Middle frontal gyrus (tissue), 1 donor: ENCODE results near the gene ITPKC.

Experiments
- DNase-seq: peaks from one replicate; pipeline ENCODE4 v3.0.0-alpha.2; 2015; ENCODE audit warnings: low spot score; ENCODE audit errors: extremely low spot score

Gene ITPKC

DNA sequence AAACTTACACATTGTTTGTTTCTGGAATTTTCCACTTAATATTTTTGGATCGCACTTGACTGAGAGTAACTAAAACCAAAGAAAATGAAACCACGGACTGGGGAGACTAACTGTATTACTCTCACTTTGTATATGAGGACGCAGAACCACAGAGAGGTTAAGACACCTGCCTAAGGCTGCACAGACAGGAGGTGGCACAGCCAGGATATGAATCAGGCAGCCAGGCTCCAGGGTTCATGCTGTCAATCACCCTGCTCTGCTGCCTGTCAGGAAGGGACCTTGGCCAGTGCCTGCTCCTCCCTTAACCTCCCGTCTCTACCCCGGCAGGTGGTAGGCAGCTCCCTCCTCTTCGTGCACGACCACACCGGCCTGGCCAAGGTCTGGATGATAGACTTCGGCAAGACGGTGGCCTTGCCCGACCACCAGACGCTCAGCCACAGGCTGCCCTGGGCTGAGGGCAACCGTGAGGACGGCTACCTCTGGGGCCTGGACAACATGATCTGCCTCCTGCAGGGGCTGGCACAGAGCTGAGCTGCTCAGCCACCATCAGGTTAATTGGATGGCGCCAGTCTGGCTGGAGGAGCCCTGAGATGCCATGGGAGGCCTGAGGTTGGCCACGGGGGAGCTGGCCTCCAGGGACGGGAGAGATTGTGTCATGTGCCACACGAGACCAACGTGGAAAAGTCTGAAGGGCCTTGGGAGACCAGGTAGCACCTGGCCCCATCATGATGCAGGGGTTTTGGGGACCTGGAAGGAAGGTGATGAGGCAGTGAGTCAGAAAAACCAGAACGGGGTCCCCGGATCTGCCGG lies 22.3 kb downstream of the ITPKC start:
- DNase-seq = no peak

GRCh38 chr19:40739871-40740703 lies 23.2 kb downstream of the ITPKC start:
- no peak for DNase-seq

DNA sequence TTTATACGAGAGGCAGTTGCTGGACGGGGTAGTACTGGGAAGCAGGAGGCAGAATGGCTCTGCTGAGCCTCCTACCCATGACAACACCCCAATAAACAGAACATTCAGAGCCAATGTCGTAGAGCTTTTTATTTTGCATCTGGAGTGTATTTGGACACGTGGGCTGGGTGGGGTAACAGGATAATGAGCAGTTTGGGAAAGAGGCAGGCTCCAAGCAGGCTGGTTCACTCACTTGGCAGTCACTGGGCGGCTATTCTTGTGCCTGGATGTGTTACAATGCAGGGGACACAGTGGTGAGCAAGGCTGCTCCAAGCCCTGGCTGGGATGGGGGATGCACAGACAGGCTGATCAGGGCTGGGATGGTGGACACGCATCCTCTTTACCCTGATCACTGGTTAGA lies 23.8 kb downstream of the ITPKC start:
- DNase-seq = peak; percentile 45

DNA sequence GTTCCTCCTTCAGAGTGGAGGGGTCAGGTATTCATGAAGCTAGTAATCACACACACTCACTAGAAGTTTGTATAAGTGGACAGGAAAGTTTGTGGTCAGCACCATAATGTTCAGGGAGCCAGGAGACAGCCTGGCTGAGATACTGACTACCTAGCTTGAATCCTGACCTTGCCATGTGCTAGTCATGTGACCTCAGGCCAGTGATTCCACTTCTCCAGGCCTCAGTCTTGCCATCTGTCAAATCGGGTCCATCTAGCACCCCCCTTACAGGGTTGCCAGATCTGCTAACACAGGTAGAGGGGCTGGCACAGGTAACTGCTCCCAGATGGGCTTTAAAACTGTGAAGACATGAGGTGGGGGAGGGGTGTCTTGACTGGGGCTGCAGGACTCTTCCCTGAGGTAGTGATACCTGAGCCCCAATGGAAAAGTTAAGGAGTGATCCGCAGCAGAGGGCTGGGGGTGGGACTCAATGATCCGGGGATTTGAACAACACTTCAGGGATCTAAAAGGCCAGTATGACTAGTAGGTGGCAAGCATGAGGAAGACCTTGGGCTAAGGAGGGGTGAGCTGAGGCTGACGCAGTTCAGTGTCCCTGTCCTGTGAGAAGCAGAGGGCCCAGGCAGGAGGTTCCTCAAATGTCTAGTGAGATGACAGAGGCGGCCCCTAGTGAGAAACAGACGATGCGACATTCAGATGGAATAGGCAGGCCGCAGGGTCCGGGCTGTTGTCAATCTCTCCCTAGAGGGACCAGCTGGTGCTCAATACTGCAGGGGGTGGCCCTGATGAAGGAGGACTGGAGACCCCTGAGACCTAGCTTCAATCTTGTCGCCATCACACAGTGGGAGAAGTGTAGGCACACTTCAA lies 24.8 kb downstream of the ITPKC start:
- DNase-seq = no peak

GRCh38 chr19:40742477-40742876 lies 25.6 kb downstream of the ITPKC start:
- no peak for DNase-seq

DNA sequence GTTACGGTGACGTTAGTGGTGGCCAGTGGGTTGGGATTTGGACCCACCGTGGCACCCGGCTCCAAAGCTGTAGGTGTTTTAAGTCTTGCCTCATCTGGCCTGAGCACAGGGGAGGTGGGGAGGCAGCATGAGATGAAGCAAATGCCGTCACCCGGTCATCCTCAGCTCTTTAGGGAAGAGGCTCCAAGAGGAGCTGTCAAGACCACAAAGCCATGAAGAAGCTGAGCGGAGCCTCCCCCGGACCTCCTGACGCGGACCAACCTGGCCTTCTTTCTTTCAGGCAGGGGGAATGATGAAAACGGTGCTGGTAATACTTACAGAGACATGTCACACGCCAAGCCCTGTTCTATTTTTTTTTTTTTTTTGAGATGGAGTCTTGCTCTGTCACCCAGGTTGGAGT lies 26.0 kb downstream of the ITPKC start:
- DNase-seq = no peak

- no peak for DNase-seq
Observed at GRCh38 chr19:40743926-40744325, 27.0 kb downstream of the ITPKC start.

DNA sequence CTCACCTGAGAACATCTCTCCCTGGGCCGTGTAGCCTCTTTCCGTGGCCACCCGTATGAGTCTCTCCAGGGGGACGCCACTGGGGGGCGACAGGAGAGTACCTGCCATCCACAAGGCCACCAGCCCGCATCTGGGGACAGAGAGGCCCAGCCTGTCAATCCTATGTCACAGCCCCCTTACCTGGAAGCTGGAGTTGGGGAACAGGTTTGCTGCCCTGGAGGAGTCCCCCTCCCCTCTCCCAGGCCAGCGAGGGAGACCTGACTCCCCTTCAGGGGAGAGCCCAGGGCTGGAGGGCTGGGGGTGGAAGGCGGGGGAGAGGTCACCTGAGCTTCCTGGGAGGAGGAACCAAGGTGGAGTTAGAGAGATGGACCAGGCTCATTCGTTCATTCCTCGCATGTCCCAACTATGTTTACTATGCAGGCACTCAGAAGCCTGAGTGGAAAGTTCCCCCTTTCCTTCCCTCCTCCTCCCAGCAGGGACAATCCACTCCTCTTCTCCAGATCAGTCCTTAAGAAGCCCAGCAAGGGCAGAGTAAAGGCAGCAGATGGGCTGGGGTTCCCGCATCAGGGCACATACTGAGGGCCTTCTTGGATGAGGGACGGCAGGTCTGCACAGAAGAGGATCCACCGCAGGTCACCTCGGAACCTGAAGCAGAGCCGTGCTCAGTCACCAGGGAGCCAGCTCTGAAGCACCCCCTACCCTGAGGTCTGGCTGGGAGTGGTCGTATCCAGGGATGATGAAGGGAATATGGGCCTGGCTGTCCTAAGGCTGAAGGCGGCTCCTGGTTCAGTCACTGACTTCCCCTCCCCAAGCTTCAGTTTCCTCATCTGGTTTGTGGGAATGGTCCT lies 27.9 kb downstream of the ITPKC start:
- DNase-seq = no peak

DNA sequence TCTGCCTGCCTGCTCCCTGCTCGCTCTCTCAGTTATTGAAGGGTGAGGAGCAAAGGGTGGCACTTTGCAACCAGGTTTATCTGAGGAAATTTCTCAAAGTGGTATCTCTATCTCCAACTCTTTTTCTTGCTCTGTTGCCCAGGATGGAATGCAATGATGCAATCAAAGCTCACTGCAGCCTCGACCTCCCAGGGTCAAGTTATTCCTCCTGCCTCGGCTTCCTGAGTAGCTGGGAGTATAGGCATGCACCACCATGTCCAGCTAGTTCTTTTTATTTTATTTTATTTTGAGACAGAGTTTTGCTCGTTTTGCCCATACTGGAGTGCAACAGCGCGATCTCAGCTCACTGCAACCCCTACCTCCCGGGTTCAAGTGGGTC lies 28.5 kb downstream of the ITPKC start:
- no peak for DNase-seq

GRCh38 chr19:40747536-40747935 lies 30.6 kb downstream of the ITPKC start:
- DNase-seq = no peak

- DNase-seq = peak; percentile 100
Observed at GRCh38 chr19:40750058-40750873, 33.4 kb downstream of the ITPKC start, which contains the start of gene ACTMAP. Gene ACTMAP, minus strand, starts transcription at chr19:40750477. Its CDS starts 674 bp downstream, at chr19:40749803.

DNA sequence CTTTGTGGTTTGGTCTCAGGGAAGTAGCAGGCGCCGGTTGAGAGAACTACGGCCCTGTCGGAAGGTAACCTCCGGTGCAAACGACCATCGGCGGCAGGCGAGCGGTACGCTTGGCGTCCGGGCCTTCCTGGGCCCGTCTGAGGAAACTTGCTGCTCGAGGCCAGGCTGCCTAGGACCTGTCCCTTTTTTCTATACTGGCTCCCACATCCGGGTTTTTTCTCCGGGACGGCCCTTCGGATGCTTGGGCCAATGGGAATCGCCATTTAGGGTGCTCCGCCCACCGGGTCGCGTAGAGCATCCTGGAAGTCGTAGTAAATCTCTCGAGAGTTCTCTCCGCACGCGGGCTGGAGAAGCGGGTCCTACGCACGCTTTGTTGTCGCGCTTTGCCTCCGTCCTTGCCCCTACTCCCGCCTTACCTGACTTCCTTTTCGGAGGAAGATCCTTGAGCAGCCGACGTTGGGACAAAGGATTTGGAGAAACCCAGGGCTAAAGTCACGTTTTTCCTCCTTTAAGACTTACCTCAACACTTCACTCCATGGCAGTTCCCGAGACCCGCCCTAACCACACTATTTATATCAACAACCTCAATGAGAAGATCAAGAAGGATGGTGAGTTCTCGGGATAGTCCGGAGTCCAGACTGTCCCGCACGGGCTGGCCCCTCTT lies 34.1 kb downstream of the ITPKC start, which contains the start of gene SNRPA:
TSS of gene SNRPA (plus strand) at position 330 of the 664 bp plus-strand sequence. CDS start at position 536, 206 bp downstream.
- peak; percentile 92 for DNase-seq

GRCh38 chr19:40752257-40752781 lies 35.4 kb downstream of the ITPKC start:
- DNase-seq = no peak

DNA sequence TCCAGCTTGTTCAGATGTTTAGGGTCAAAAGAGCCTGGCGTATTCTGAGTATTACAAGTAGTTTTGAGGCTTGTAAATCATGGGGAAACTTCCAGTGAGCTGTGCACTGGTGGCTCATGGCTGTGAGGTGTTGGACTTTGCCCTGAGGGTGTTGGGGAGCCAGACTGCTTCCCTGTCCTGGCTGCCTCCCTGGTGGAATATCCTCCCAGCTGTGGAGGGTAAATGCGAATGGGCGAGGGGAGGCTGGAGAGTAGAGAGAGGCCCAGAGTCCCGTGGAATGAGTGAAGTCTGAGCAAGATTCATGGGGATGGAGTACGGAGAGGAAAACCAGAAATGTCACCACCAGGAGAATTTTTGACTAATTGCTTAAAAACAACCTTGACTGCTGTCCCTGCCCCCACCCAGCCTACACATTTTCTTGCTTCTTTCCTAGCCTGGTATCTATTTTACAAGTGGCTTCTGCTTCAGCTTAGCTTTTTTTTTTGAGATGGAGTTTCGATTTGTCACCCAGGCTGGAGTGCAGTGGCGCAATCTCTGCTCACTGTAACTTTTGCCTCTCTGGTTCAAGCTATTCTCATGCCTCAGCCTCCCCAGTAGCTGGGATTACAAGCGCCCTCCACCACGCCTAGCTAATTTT lies 37.8 kb downstream of the ITPKC start:
- no peak for DNase-seq

- no peak for DNase-seq
Observed at GRCh38 chr19:40755248-40755624, 38.3 kb downstream of the ITPKC start.

GRCh38 chr19:40755791-40756190 lies 38.9 kb downstream of the ITPKC start:
- DNase-seq = no peak

DNA sequence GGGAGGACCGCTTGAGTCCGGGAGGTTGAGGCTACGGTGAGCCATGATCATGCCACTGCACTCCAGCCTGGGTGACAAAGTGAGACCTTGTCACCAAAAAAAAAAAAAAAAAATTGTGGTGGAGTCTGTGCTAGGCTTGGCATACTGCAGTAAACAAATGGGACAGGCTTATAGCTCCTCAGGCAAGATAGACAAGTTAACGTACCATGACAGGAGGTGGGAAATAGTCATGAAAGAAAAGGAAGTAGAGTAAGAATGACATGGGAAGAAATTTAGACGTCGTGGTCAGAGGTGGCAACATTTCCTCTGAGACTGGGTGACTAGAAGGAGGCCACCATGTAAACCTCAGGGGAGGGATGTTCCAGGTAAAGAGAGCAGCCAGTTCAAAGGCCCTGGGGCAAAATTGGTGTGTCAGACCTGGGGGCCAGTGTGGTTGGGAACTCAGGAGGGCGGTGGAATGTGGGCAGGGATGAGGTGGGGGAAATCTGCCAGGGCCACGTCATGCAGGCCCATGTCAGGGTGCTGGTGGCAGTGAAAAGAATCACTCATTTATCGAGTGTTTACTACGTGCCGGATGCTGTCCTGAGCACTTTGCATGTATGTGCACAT lies 39.7 kb downstream of the ITPKC start:
- no peak for DNase-seq

DNA sequence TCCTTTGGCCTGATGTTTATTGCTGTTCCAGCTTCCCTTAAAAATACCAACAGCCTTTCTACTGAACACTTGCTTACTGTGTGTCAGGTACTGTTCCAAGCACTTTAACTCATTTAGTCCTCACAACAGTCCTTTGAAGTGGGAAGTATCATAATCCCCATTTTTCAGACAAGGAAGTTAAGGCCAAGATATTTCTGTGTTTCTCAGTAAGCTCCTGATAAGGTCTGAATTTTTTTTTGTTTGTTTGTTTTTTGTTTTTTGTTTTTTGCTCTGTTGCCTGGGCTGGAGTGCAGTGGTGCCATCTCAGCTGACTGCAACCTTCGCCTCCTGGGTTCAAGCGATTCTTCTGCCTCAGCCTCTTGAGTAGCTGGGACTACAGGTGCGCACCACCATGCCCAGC lies 41.6 kb downstream of the ITPKC start:
- no peak for DNase-seq
